Activated naive CD4-positive, alpha-beta T cell treated with anti-CD3 and anti-CD28 coated beads, Interleukin-2, amount 50 U/mL, for 24 hours (primary cell): Measurements from ENCODE around the gene POFUT2.

Source experiments
- H3K27ac Mint-ChIP-seq: one replicate; pipeline ENCODE4 v1.8.0; 2021; ENCODE audit warnings: mild to moderate bottlenecking, mixed read lengths
- H3K27me3 Mint-ChIP-seq: one replicate; pipeline ENCODE4 v1.8.0; 2021; ENCODE audit warnings: mixed read lengths
- H3K36me3 Mint-ChIP-seq: one replicate; pipeline ENCODE4 v1.8.0; 2021; ENCODE audit warnings: mixed read lengths
- H3K4me1 Mint-ChIP-seq: one replicate; pipeline ENCODE4 v1.8.0; 2021; ENCODE audit warnings: mixed read lengths
- H3K4me3 Mint-ChIP-seq: one replicate; pipeline ENCODE4 v1.8.0; 2021; ENCODE audit warnings: mild to moderate bottlenecking, mixed read lengths
- H3K9me3 Mint-ChIP-seq: one replicate; pipeline ENCODE4 v1.8.0; 2021; ENCODE audit warnings: mixed read lengths

Gene POFUT2

GRCh38 chr21:45297329-45297728, 9.6 kb upstream of the POFUT2 start:
- no peaks in the 10 kb centered on the region for H3K27me3 Mint-ChIP-seq
- no peaks in the 10 kb centered on the region for H3K9me3 Mint-ChIP-seq
- no peak overlapping the region for H3K27ac Mint-ChIP-seq
- H3K36me3 Mint-ChIP-seq, result peaks cover 6% of the 10 kb centered on the region
- no peak overlapping the region for H3K4me3 Mint-ChIP-seq
- peaks cover 26% of the 10 kb centered on the region for H3K4me1 Mint-ChIP-seq

- Mint-ChIP-seq H3K9me3 (no peaks in the 10 kb centered on the region), H3K27ac (no peak overlapping the region), H3K4me3 (no peak overlapping the region), H3K27me3 (no peaks in the 10 kb centered on the region), H3K4me1 (peaks cover 23% of the 10 kb centered on the region), H3K36me3 (peaks cover 6% of the 10 kb centered on the region)
Observed at GRCh38 chr21:45296638-45297037, 8.9 kb upstream of the POFUT2 start.

DNA sequence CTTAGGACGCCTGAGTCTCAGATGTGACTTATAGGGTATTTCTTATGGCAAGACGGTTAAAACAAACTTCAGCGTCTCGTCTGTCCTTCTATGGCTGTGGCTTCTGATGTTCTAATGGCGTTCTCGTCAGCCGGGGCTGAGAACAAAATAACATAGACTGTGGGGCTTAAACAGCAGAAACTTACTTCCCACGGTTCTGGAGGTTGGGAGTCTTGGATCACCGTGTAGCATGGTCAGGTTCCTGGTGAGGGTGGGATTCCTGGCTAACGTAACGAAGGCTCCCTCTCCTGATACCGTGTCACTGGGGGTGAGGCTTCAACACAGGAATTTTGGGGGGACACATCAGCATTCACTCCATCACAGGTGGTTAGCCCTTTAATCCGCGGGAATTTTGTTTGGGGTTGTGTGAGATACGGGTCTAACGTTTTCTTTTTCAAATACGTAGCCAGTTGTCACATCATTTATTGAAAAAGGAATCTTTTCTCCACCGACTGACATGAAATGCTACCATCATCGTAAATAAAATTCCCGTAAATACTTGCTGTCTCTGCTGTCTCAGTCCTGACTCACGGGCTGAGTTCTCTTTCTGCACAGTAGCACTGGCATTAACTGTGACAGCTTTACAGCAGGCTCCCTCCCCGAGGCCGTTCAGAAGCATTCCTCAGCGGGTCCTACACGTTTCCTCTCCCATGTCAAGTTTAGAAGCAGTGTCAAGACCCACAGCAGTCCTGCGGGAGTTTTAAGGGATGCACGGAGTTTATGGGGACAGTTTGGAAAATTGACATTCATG, 8.1 kb upstream of the POFUT2 start:
- Mint-ChIP-seq H3K27me3 (no peaks in the 10 kb centered on the region), H3K9me3 (no peaks in the 10 kb centered on the region), H3K27ac (no peak overlapping the region), H3K4me3 (no peak overlapping the region), H3K36me3 (peaks cover 6% of the 10 kb centered on the region), H3K4me1 (peaks cover 23% of the 10 kb centered on the region)

- Mint-ChIP-seq H3K9me3 (no peaks in the 10 kb centered on the region), H3K4me3 (no peak overlapping the region), H3K4me1 (peaks cover 26% of the 10 kb centered on the region), H3K27ac (no peak overlapping the region), H3K27me3 (no peaks in the 10 kb centered on the region), H3K36me3 (peaks cover 6% of the 10 kb centered on the region)
Observed at GRCh38 chr21:45294509-45295291, 7.0 kb upstream of the POFUT2 start.

- Mint-ChIP-seq H3K27ac (no peak overlapping the region), H3K27me3 (no peaks in the 10 kb centered on the region), H3K4me1 (peaks cover 33% of the 10 kb centered on the region), H3K9me3 (no peaks in the 10 kb centered on the region), H3K4me3 (no peak overlapping the region), H3K36me3 (peaks cover 6% of the 10 kb centered on the region)
Observed at GRCh38 chr21:45293726-45294401, 6.2 kb upstream of the POFUT2 start.

- peaks cover 33% of the 10 kb centered on the region for H3K4me1 Mint-ChIP-seq
- H3K27ac Mint-ChIP-seq, result no peak overlapping the region
- peak overlapping the region; percentile 26 for H3K4me3 Mint-ChIP-seq
- H3K27me3 Mint-ChIP-seq, result no peaks in the 10 kb centered on the region
- H3K36me3 Mint-ChIP-seq, result peaks cover 6% of the 10 kb centered on the region
- H3K9me3 Mint-ChIP-seq, result no peaks in the 10 kb centered on the region
Observed at GRCh38 chr21:45293220-45293725, 5.6 kb upstream of the POFUT2 start.

DNA sequence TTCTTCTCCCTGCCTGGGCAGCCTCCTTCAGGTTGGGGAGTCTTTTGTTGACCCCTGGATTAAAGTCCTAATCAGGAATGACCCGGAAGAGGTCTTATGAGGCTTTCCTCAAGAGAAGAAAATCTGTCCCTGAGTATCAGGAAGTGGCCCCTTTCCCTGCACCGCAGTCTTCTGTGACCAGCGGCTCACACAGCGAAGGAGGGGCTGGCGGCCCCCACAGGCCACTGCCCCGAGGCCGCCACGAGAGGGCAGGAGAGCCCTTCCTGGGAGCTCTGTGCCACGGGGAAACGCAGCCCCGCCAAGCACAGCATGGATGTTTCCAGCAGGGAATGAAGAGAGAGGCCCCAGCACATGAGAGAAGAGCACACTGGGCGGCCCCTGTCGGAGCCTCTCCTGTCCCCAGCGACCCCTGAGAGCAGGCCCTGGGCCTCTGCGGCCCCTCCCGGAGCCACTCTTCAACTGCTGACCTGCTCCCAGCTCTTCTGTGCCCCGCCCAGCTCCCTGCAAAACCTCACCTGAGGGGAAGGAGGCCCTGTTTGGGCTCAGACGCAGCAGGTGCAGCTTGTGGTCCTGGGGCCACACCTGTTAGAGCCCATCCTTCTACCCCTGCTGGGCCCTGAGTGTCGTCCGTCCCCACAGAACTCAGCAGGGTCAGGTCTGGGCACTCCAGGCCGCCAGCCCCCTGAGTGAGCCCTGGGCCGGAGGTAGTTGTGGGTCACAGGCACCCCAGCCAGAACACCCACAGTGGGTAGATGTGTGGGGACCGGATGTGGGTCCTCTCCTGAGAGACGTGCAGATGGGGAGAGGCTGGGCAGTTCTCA, 4.9 kb upstream of the POFUT2 start:
- H3K9me3 Mint-ChIP-seq, result no peaks in the 10 kb centered on the region
- peaks cover 6% of the 10 kb centered on the region for H3K36me3 Mint-ChIP-seq
- H3K27ac Mint-ChIP-seq, result no peak overlapping the region
- peak overlapping the region; percentile 26 for H3K4me3 Mint-ChIP-seq
- H3K27me3 Mint-ChIP-seq, result no peaks in the 10 kb centered on the region
- peaks cover 33% of the 10 kb centered on the region for H3K4me1 Mint-ChIP-seq

- Mint-ChIP-seq H3K9me3 (no peaks in the 10 kb centered on the region), H3K36me3 (peaks cover 3% of the 10 kb centered on the region), H3K27ac (no peak overlapping the region), H3K27me3 (no peaks in the 10 kb centered on the region), H3K4me3 (no peak overlapping the region), H3K4me1 (peaks cover 33% of the 10 kb centered on the region)
Observed at GRCh38 chr21:45291613-45292398, 4.1 kb upstream of the POFUT2 start.

DNA sequence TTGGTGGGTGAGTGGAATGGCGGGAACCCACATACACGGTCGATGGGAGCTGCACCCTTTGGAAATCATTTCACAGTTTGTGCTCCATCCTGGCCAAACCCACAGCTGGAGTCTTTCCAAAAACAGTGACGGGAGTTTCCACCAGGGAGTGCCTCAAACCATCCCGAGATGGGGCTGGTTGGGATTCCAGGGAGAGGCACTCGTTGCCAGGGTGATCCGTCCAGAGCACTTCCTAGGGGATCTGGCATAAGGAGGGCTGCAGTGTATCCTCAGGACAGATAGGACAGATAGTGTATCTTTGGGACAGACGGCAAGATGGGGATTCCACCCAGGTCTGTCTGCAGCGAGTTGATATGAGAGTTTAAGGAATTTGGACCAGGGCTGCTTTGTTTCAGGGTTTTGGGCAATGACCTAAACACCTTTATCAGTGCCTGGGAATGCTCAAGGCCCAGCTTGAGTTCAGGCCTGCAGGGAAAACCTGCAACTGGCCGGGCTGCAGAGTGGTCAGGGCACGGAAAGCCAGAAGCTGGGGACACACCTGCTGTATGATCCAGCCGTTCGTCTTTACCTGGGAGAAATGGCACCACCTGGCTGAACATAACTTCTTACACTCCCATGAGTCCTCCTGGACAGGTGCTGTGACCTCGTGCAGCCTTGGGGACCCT, 3.4 kb upstream of the POFUT2 start:
- H3K27ac Mint-ChIP-seq, result no peak overlapping the region
- H3K4me3 Mint-ChIP-seq, result no peak overlapping the region
- peaks cover 37% of the 10 kb centered on the region for H3K4me1 Mint-ChIP-seq
- no peaks in the 10 kb centered on the region for H3K36me3 Mint-ChIP-seq
- H3K27me3 Mint-ChIP-seq, result no peaks in the 10 kb centered on the region
- no peaks in the 10 kb centered on the region for H3K9me3 Mint-ChIP-seq

DNA sequence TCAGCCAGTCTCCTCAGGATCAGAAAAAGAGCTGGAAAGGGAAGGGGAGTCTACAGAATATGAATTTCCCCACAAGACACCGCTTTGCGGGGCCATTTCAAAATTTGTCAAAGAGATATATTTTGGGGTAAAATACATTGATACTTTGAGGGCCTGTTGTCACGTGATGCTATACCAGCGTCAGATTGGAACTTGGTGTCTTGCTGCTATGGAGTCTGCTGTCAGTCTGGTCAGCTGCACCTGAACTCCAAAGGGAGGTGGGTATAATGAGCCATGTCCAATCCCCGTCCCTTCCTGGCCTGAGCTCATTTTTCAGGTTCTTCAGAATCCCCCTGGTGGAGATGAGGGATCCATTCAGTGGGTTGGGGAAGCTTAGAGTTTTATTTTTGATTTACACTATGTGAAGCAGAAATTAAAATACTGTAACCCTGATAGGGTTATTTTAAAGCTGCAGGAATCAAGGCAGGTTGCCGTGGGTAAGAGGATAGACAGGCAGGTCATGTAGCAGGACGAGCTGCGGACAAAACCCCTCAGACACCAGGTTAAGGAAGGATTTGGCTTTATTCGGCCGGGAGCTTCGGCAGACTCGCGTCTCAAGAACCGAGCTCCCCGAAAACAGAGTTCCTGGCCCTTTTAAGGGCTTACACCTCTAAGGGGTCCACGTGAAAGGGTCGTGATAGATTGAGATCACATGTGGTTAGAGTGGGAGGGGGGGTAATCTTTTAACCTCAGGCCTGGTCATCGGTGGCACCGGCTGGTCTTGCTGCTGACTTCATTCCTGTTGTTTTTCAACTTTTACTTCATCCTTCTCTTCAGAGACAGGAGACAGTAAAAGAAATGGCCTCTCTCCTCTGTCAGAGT, 2.2 kb upstream of the POFUT2 start:
- Mint-ChIP-seq H3K27ac (no peak overlapping the region), H3K27me3 (no peaks in the 10 kb centered on the region), H3K4me3 (peak overlapping the region; percentile 68), H3K36me3 (peaks cover 2% of the 10 kb centered on the region), H3K4me1 (peaks cover 42% of the 10 kb centered on the region), H3K9me3 (no peaks in the 10 kb centered on the region)

GRCh38 chr21:45289134-45289533, 1.4 kb upstream of the POFUT2 start:
- peak overlapping the region; percentile 68 for H3K4me3 Mint-ChIP-seq
- H3K4me1 Mint-ChIP-seq, result peaks cover 44% of the 10 kb centered on the region
- peak overlapping the region; percentile 62 for H3K27ac Mint-ChIP-seq
- H3K27me3 Mint-ChIP-seq, result no peaks in the 10 kb centered on the region
- H3K9me3 Mint-ChIP-seq, result no peaks in the 10 kb centered on the region
- H3K36me3 Mint-ChIP-seq, result peaks cover 2% of the 10 kb centered on the region

DNA sequence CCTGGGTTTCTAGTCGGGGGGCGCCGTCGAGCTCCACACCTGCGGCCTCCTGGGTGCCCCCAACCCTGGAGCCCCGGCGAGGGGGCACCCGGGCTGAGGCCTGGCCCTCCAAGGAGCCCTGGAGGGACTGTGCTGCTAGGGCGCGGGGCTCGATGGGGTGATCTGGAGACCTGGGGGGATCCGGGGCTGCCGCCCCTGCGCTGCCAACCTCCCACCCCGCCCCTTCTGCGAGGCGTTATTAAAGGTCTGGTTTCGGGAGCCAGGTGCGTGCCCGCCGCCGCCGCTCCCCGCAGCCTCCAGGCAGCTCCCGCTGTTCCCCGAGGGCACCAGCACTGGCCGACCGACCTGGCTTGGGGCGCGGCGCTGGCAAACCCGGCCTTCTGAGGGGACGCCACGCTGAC, 746 bp upstream of the POFUT2 start:
- Mint-ChIP-seq H3K4me3 (peak overlapping the region; percentile 68), H3K36me3 (peaks cover 2% of the 10 kb centered on the region), H3K27ac (no peak overlapping the region), H3K4me1 (peaks cover 46% of the 10 kb centered on the region), H3K9me3 (no peaks in the 10 kb centered on the region), H3K27me3 (no peaks in the 10 kb centered on the region)

GRCh38 chr21:45286671-45287437, 841 bp downstream of the POFUT2 start:
- H3K27me3 Mint-ChIP-seq, result no peaks in the 10 kb centered on the region
- H3K36me3 Mint-ChIP-seq, result peaks cover 2% of the 10 kb centered on the region
- H3K4me3 Mint-ChIP-seq, result peak overlapping the region; percentile 49
- H3K4me1 Mint-ChIP-seq, result peaks cover 36% of the 10 kb centered on the region
- no peak overlapping the region for H3K27ac Mint-ChIP-seq
- no peaks in the 10 kb centered on the region for H3K9me3 Mint-ChIP-seq
